H1 (cell line): ENCODE measurements around the gene FPGS. TPM values are rescaled to one million over a fixed set of nuclear protein-coding genes. Genes with fewer than 3 reads are reported as not detected.
"Not testable (repeated sequence)": the region's sequence is repeated elsewhere in the genome, so short reads cannot be mapped to it uniquely, and the experiment has no call there.

Experiments
- CTCF ChIA-PET: fragments of 300-600 bp; sonication (Branson Sonifier 250); formaldehyde crosslinking; loops from one replicate; lab custom pipeline; 2021; ENCODE audit not compliant: partially characterized antibody; lab: Charles Lee
- POLR2A ChIA-PET: fragments of 300-600 bp; sonication (Branson Sonifier 250); formaldehyde crosslinking; loops from one replicate; lab custom pipeline; 2021; ENCODE audit warnings: inconsistent platforms; ENCODE audit not compliant: partially characterized antibody; lab: Charles Lee
- DNase-seq, 2 experiments: peaks; one replicate each; pipeline versions ENCODE4 v3.0.0 to v3.0.0-alpha.2; 2010 to 2022; ENCODE audit warnings: low spot score in 2 of 2, low read depth in 1 of 2, mixed read lengths in 1 of 2
- FAIRE-seq: peaks from 2 replicates; lab custom pipeline; 2011; peaks lifted over from hg19 to GRCh38; lab: Jason Lieb, UNC
- H2AFZ ChIP-seq: 2 replicates; pipeline ENCODE4 v1.8.1; 2012; ENCODE audit warnings: low read length, inconsistent platforms
- H2AK5ac ChIP-seq: 2 replicates; pipeline ENCODE4 v1.6.1; 2013; ENCODE audit warnings: low read depth, low read length
- H2BK120ac ChIP-seq: replicated peaks from 2 replicates; pipeline ENCODE3; 2013; ENCODE audit warnings: low read depth, low read length, inconsistent platforms
- H2BK12ac ChIP-seq: 2 replicates; pipeline ENCODE4 v1.6.1; 2013; ENCODE audit warnings: low read depth, low read length
- H2BK15ac ChIP-seq: 2 replicates; pipeline ENCODE4 v1.6.1; 2013; ENCODE audit warnings: low read length
- H2BK20ac ChIP-seq: 2 replicates; pipeline ENCODE4 v1.6.1; 2013; ENCODE audit warnings: low read length
- H2BK5ac ChIP-seq: 2 replicates; pipeline ENCODE4 v1.6.1; 2013; ENCODE audit warnings: low read depth, low read length
- H3K14ac ChIP-seq: 2 replicates; pipeline ENCODE4 v1.6.1; 2013; ENCODE audit warnings: inconsistent platforms; ENCODE audit not compliant: insufficient read length
- H3K18ac ChIP-seq: 2 replicates; pipeline ENCODE4 v1.6.1; 2013; ENCODE audit warnings: low read length; ENCODE audit errors: extremely low read depth
- H3K23ac ChIP-seq: 2 replicates; pipeline ENCODE4 v1.6.1; 2013; ENCODE audit warnings: inconsistent platforms; ENCODE audit not compliant: insufficient read length
- H3K23me2 ChIP-seq: 2 replicates; pipeline ENCODE4 v1.6.1; 2013; ENCODE audit warnings: low read depth, low read length
- H3K27ac ChIP-seq: 2 replicates; pipeline ENCODE4 v1.6.1; 2011; ENCODE audit warnings: low read depth, low read length, inconsistent platforms
- H3K27me3 ChIP-seq, 4 experiments: replicated peaks in 1 of 4; 1 replicate in 1 of 4; 2 replicates in 3 of 4; pipeline versions ENCODE4 v1.6.1 to v1.8.1; 2011 to 2013; ENCODE audit warnings: low read length in 3 of 4, mild to moderate bottlenecking in 3 of 4, inconsistent platforms in 2 of 4, mixed read lengths in 2 of 4, moderate library complexity in 1 of 4; ENCODE audit not compliant: control insufficient read depth in 3 of 4, insufficient read depth in 3 of 4; ENCODE audit errors: extremely low read depth in 1 of 4
- H3K36me3 ChIP-seq, 4 experiments: 2 replicates each; pipeline versions ENCODE4 v1.6.1 to v1.8.1; 2011 to 2013; ENCODE audit warnings: mild to moderate bottlenecking in 4 of 4, low read length in 3 of 4, moderate library complexity in 2 of 4, control low read depth in 1 of 4, inconsistent platforms in 1 of 4; ENCODE audit not compliant: insufficient read depth in 4 of 4, control insufficient read depth in 2 of 4
- H3K4ac ChIP-seq: replicated peaks from 2 replicates; pipeline ENCODE3; 2013; ENCODE audit warnings: low read length, low read depth, mixed read lengths, inconsistent platforms; ENCODE audit not compliant: insufficient read length
- H3K4me1 ChIP-seq, 4 experiments: replicated peaks in 1 of 4; 1 replicate in 1 of 4; 2 replicates in 3 of 4; pipeline versions ENCODE4 v1.6.1 to v1.8.1; 2011 to 2013; ENCODE audit warnings: low read length in 3 of 4, inconsistent platforms in 2 of 4, mixed read lengths in 1 of 4; ENCODE audit not compliant: insufficient read depth in 4 of 4, control insufficient read depth in 3 of 4
- H3K4me2 ChIP-seq, 2 experiments: 2 replicates each; pipeline versions ENCODE4 v1.6.1 to v1.8.1; 2011 to 2013; ENCODE audit warnings: low read depth in 2 of 2, low read length in 2 of 2, control low read depth in 1 of 2, inconsistent platforms in 1 of 2, mild to moderate bottlenecking in 1 of 2; ENCODE audit not compliant: insufficient read depth in 1 of 2
- H3K4me3 ChIP-seq, 4 experiments: fragments of 200-600, 300-600 bp in 1 of 4; sonication (generic), shearing (Covaris generic), sonication (Bioruptor Twin) in 1 of 4; 2 replicates each; pipeline versions ENCODE4 v1.5.1 to v1.8.1; 2011 to 2016; ENCODE audit warnings: low read length in 4 of 4, low read depth in 3 of 4, control low read depth in 2 of 4, inconsistent platforms in 2 of 4, mild to moderate bottlenecking in 2 of 4, mixed read lengths in 1 of 4, moderate library complexity in 1 of 4; ENCODE audit not compliant: insufficient read depth in 2 of 4; ENCODE audit errors: extremely low read depth in 1 of 4
- H3K56ac ChIP-seq: replicated peaks from 2 replicates; pipeline ENCODE3; 2013; ENCODE audit warnings: low read depth, mild to moderate bottlenecking, mixed read lengths, low read length, inconsistent platforms; ENCODE audit not compliant: insufficient read length
- H3K79me1 ChIP-seq: 2 replicates; pipeline ENCODE4 v1.6.1; 2013; ENCODE audit warnings: low read depth, low read length, control low read depth
- H3K79me2 ChIP-seq, 2 experiments: 2 replicates each; pipeline versions ENCODE4 v1.6.1 to v1.8.1; 2012 to 2013; ENCODE audit warnings: low read length in 2 of 2, mild to moderate bottlenecking in 2 of 2, inconsistent platforms in 1 of 2; ENCODE audit not compliant: insufficient read depth in 2 of 2, control insufficient read depth in 1 of 2
- H3K9ac ChIP-seq, 4 experiments: replicated peaks in 1 of 4; 1 replicate in 1 of 4; 2 replicates in 3 of 4; pipeline versions ENCODE4 v1.6.1 to v1.8.1; 2011 to 2013; ENCODE audit warnings: low read depth in 3 of 4, low read length in 3 of 4, control low read depth in 2 of 4, mild to moderate bottlenecking in 2 of 4, moderate library complexity in 2 of 4, inconsistent platforms in 1 of 4; ENCODE audit errors: extremely low read depth in 1 of 4
- H3K9me3 ChIP-seq, 2 experiments: 2 replicates each; pipeline versions ENCODE4 v1.6.1 to v1.8.1; 2012 to 2013; ENCODE audit warnings: mild to moderate bottlenecking in 2 of 2, moderate library complexity in 2 of 2, control low read depth in 1 of 2, inconsistent platforms in 1 of 2, low read depth in 1 of 2, low read length in 1 of 2, mixed read lengths in 1 of 2; ENCODE audit not compliant: insufficient read depth in 2 of 2
- H4K20me1 ChIP-seq, 2 experiments: replicated peaks in 1 of 2; 2 replicates each; pipeline versions ENCODE3 to v1.8.1; 2011 to 2013; ENCODE audit warnings: inconsistent platforms in 2 of 2, low read length in 2 of 2, mild to moderate bottlenecking in 1 of 2; ENCODE audit not compliant: insufficient read depth in 2 of 2, control insufficient read depth in 1 of 2
- H4K5ac ChIP-seq: 2 replicates; pipeline ENCODE4 v1.6.1; 2013; ENCODE audit warnings: low read length, low read depth, mixed read lengths, inconsistent platforms; ENCODE audit not compliant: insufficient read length
- H4K8ac ChIP-seq: 2 replicates; pipeline ENCODE4 v1.8.0; 2013; ENCODE audit warnings: mild to moderate bottlenecking, moderate library complexity, low read length, inconsistent platforms; ENCODE audit not compliant: insufficient read depth; ENCODE audit errors: extremely low read depth
- H4K91ac ChIP-seq: replicated peaks from 2 replicates; pipeline ENCODE3; 2013; ENCODE audit warnings: low read length, mixed read lengths, inconsistent platforms; ENCODE audit not compliant: insufficient read length
- BRCA1 ChIP-seq: IDR thresholded peaks from 2 replicates; pipeline ENCODE4 v1.6.1; 2012; ENCODE audit warnings: low read depth, low read length, improper control_type of control experiment
- CHD2 ChIP-seq: IDR thresholded peaks from 2 replicates; pipeline ENCODE4 v1.6.1; 2012; ENCODE audit warnings: low read length, improper control_type of control experiment
- EGR1 ChIP-seq: IDR thresholded peaks from 2 replicates; pipeline ENCODE4 v1.6.1; 2011; ENCODE audit warnings: low read depth, low read length, borderline replicate concordance
- KDM5A ChIP-seq: fragments of 200-600 bp; IDR thresholded peaks from 2 replicates; pipeline ENCODE4 v1.7.1; 2012; ENCODE audit warnings: mild to moderate bottlenecking, low read length, inconsistent platforms, mixed read lengths
- RBBP5 ChIP-seq: IDR thresholded peaks from 2 replicates; pipeline ENCODE4 v1.7.1; 2012; ENCODE audit warnings: low read depth, mild to moderate bottlenecking, inconsistent platforms, low read length, moderate library complexity, borderline replicate concordance
- WGBS, 2 experiments: shearing (Covaris generic) in 1 of 2; methylation state at CpG; one replicate each; pipeline versions ENCODE4 v1.1.6 to v1.1.7; 2013 to 2015; ENCODE audit warnings: low lambda C conversion rate in 2 of 2, mixed read lengths in 2 of 2, inconsistent platforms in 1 of 2, low coverage in 1 of 2, missing lambda C conversion rate in 1 of 2; ENCODE audit not compliant: insufficient replicate concordance in 2 of 2, insufficient coverage in 1 of 2, insufficient read length in 1 of 2; ENCODE audit errors: extremely low coverage in 1 of 2, missing lambda C conversion rate in 1 of 2; 5-methylcytosine and 5-hydroxymethylcytosine counted together
- polyA plus RNA-seq, 7 experiments: library from polyadenylated mRNA; depleted of rRNA in 3 of 7; stranded (reverse) in 5 of 7; unstranded in 2 of 7; fragments of >200 nt in 5 of 7; fragments of 200-250 nt in 2 of 7; gene quantifications; 1 replicate in 5 of 7; 2 replicates in 1 of 7; 4 replicates in 1 of 7; pipeline versions ENCODE4 v1.2.1 to v1.2.3, GENCODE V29; 2011 to 2013; ENCODE audit warnings: missing spikeins in 2 of 7, mixed read lengths in 2 of 7
- total RNA-seq: library from RNA; stranded (reverse); fragmentation: NEBNext Ultra II Directional; extraction: Animal tissue kit (Norgen Biotek cat#: 25700); gene quantifications from 2 replicates; pipeline ENCODE4 v1.2.1, GENCODE V29; 2021
- TF ChIP-seq, protein P1 (sequence below): IDR thresholded peaks from 2 replicates; pipeline ENCODE4 v1.6.1; 2012; ENCODE audit warnings: inconsistent platforms

The FPGS gene
- total and polyA plus RNA-seq, 2 of the 8 experiments (the other 6 are each of a cell fraction or from before 2014, with no cell fraction given), result 62.4 to 83.0 TPM

DNA sequence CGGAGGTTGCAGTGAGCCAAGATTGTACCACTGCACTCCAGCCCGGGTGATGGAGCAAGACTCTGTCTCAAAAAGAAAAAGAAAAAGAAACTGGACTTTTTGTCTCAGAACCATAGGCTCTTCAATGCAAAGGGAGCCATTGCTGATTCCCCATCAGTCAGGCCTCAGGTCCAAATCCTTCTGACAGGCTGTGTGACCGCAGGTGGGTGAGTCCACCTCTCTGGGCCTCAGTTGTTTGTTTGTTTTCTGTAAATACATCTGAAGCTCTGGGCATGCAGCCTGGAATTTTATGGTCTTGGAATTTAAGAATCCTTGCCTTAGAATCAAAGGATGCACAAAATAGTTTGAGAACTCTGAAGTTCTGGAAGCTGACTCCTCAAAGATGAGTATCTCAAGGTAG, 46.4 kb upstream of the FPGS start (continued):
- TF ChIP-seq EGR1, result no peak
- TF ChIP-seq RBBP5, result no peak
- no peak for TF ChIP-seq CHD2
- TF ChIP-seq, protein P1, sequence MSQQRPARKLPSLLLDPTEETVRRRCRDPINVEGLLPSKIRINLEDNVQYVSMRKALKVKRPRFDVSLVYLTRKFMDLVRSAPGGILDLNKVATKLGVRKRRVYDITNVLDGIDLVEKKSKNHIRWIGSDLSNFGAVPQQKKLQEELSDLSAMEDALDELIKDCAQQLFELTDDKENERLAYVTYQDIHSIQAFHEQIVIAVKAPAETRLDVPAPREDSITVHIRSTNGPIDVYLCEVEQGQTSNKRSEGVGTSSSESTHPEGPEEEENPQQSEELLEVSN, result no peak
- TF ChIP-seq BRCA1, result no peak
- no peak for TF ChIP-seq KDM5A

DNA sequence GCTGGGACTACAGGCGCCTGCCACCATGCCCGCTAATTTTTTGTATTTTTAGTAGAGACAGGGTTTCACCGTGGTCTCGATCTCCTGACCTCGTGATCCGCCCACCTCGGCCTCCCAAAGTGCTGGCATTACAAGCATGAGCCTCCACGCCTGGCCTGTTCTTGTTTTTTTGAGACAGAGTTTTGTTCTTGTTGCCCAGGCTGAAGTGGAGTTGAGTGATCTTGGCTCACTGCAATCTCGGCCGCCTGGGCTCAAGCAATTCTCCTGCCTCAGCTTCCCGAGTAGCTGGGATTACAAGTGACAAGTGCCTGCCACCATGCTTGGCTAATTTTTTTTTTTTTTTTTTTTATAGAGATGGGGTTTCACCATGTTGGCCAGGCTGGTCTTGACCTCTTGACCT, 45.9 kb upstream of the FPGS start:
- H3K79me1 ChIP-seq, H3K4me3 ChIP-seq, H2AK5ac ChIP-seq, DNase-seq, H2BK20ac ChIP-seq, H2AFZ ChIP-seq, H3K9ac ChIP-seq, H3K4me2 ChIP-seq, H3K18ac ChIP-seq, H3K79me2 ChIP-seq, H3K14ac ChIP-seq, H4K91ac ChIP-seq, H4K8ac ChIP-seq, H3K4ac ChIP-seq, H2BK5ac ChIP-seq, H2BK120ac ChIP-seq, H4K5ac ChIP-seq, H2BK15ac ChIP-seq, H3K56ac ChIP-seq, FAIRE-seq, H2BK12ac ChIP-seq, H3K27ac ChIP-seq, H3K9me3 ChIP-seq, H3K4me1 ChIP-seq, H3K23ac ChIP-seq, H3K36me3 ChIP-seq: not testable (repeated sequence)
- H3K27me3 ChIP-seq, result peaks cover 0 to 16% (median 8%) of the 10 kb centered on the region in 4 experiments; a peak in 6 of 7 replicates
- H4K20me1 ChIP-seq, result peaks cover 3 to 16% of the 10 kb centered on the region in 2 experiments
- 82% methylated on average over 11 of the region's 11 CpGs; no CpG with 5 or more reads in 1 of the 2 experiments for WGBS, 2 experiments
- ChIA-PET CTCF (interaction anchor here (0.6 to 3.5 kb wide), 7 partner anchors 9 to 1304 kb away, joined by 3 to 18 read pairs (median 4); partner anchors contain the start of gene SH2D3C), POLR2A (interaction anchor here (1.3 kb wide), 1 partner anchor 32 kb away, joined by 4 read pairs; no protein-coding TSS in a partner anchor)
- peaks cover 13% of the 10 kb centered on the region; the same call in 1 of the 2 replicates for H3K23me2 ChIP-seq
